HG02759 (cell line): ENCODE measurements around the gene RAPGEF5.

Source experiments
- ATAC-seq: cut with Tn5 transposase; IDR thresholded peaks from one replicate; pipeline ENCODE4 v1.9.1; 2021; ENCODE audit warnings: mild to moderate bottlenecking, moderate library complexity; ENCODE audit not compliant: unreplicated experiment

The RAPGEF5 gene

GRCh38 chr7:22270371-22270770 is 86.6 kb downstream of the RAPGEF5 start:
- no peak for ATAC-seq

- ATAC-seq, result no peak
These were observed 87.0 kb downstream of the RAPGEF5 start for GRCh38 chr7:22269963-22270362.

GRCh38 chr7:22268884-22269421 is 88.0 kb downstream of the RAPGEF5 start:
- no peak for ATAC-seq

- no peak for ATAC-seq
These were observed 88.9 kb downstream of the RAPGEF5 start for GRCh38 chr7:22267930-22268615.

- no peak for ATAC-seq
These were observed 94.4 kb downstream of the RAPGEF5 start for GRCh38 chr7:22262538-22262937.

- ATAC-seq, result no peak
These were observed 100.3 kb downstream of the RAPGEF5 start for GRCh38 chr7:22256541-22257096.

GRCh38 chr7:22255834-22256233 is 101.1 kb downstream of the RAPGEF5 start:
- ATAC-seq, result no peak

- no peak for ATAC-seq
These were observed 101.6 kb downstream of the RAPGEF5 start for GRCh38 chr7:22255342-22255741.

GRCh38 chr7:22252936-22253536 is 103.9 kb downstream of the RAPGEF5 start:
- ATAC-seq, result no peak

GRCh38 chr7:22252016-22252415 is 104.9 kb downstream of the RAPGEF5 start:
- ATAC-seq, result no peak

- no peak for ATAC-seq
These were observed 105.7 kb downstream of the RAPGEF5 start for GRCh38 chr7:22251281-22251680.

GRCh38 chr7:22250390-22250789 is 106.6 kb downstream of the RAPGEF5 start:
- ATAC-seq, result no peak

GRCh38 chr7:22248111-22248809 is 108.7 kb downstream of the RAPGEF5 start:
- ATAC-seq, result no peak

- no peak for ATAC-seq
These were observed 115.1 kb downstream of the RAPGEF5 start for GRCh38 chr7:22241805-22242390.

GRCh38 chr7:22240904-22241571 is 115.9 kb downstream of the RAPGEF5 start:
- ATAC-seq, result no peak

GRCh38 chr7:22238354-22239311 is 118.3 kb downstream of the RAPGEF5 start:
- ATAC-seq, result no peak

- no peak for ATAC-seq
These were observed 121.8 kb downstream of the RAPGEF5 start for GRCh38 chr7:22235134-22235533.

GRCh38 chr7:22234227-22234626 is 122.7 kb downstream of the RAPGEF5 start:
- no peak for ATAC-seq

- ATAC-seq, result no peak
These were observed 125.1 kb downstream of the RAPGEF5 start for GRCh38 chr7:22231806-22232205.
